ENCODE measurements around the gene DMBX1. TPM values are rescaled to one million over a fixed set of nuclear protein-coding genes. Genes with fewer than 3 reads are reported as not detected.

The DMBX1 gene
- polyA plus RNA-seq (ENCODE audit: low read depth in 6 of 6): not detected

DNA sequence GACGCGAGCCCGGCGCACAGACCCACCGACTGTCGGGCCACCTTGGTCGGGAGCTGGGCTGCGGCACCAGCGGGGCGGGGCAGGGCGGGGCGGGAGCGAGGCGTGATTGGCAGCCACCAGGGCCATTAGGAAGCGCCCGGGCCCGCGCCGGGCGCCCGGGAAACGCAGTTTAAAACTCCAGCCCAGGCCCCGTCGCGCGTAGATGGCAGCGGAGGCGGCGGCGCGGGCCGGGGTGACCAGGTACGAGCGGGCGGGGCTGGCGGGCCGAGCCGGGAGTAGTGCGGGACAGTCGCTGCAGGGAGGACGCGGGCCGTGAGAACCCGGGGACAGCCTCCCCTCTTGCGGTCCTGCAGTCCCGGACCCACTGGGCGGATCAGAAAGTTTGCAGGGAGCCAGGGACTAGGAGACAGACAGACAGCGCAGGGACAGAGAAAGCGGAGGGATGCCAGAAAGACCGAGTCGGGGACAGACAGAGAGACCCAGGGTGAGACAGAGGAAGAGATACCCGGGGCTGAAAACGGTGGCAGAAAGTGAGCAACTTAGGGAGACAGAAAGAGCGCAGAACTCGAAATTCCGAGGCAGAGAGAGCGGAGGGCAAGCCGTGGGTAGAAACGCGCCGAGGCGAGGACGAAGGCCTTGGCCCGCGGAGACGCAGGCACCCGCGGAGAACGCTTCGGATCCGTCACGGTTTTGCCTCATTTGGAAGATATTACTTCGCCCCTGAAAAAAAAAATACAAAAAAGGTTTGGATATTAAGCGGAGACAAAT is at the start of gene DMBX1:
Gene DMBX1, plus strand, starts transcription at position 199 of the 768 bp plus-strand sequence. CDS start 17,175 bp downstream, outside the sequence.
- H3K4me3 Mint-ChIP-seq: peak within 1 kb of the TSS; percentile 73 to 92 (median 86)
- H3K27ac Mint-ChIP-seq: peak within 1 kb of the TSS in 2 of 6 donors; percentile 29 to 84
- H3K4me1 Mint-ChIP-seq: peaks cover 19 to 38% (median 33%) of the 10 kb centered on the region in 3 donors
- peaks cover 61 to 95% (median 91%) of the 10 kb centered on the region in 3 donors for H3K27me3 Mint-ChIP-seq
- ATAC-seq (ENCODE audit: low read depth in 2 of 2): peak; percentile 52 to 56
- peaks cover 0 to 2% (median 0%) of the 10 kb centered on the region in 7 donors for H3K9me3 Mint-ChIP-seq
- peaks cover 0 to 8% of the 10 kb centered on the region in 2 donors for H3K36me3 Mint-ChIP-seq
- DNase-seq: no peak

DNA sequence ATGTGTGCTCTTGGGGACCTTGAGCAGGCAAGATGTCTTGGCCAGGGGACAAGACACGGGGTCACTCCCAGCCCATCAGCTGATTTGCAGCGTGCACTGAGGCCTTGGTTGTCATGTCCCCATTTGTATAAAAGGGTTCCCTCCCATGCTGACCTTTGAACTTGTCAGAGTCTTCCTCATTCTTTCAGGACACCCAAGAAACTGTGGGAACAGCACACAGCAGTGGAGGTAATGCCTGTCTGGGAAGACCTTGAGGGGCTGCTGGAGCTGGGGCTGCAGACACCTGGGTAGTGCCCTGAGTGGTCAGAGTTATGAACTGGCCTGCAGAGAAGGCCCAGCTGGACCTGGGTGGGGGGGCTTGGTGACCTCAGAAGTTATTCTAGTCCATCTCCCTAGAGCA is 49.2 kb upstream of the DMBX1 start:
- no peak for ATAC-seq (ENCODE audit: low read depth in 2 of 2)
- Mint-ChIP-seq H3K27me3 (peaks cover 14 to 50% (median 48%) of the 10 kb centered on the region in 3 donors), H3K4me3 (no peak overlapping the region), H3K36me3 (no peaks in the 10 kb centered on the region), H3K9me3 (no peaks in the 10 kb centered on the region), H3K27ac (no peak overlapping the region), H3K4me1 (peaks cover 9 to 17% (median 14%) of the 10 kb centered on the region in 3 donors)
- DNase-seq: no peak

- peak; percentile 44 for DNase-seq
- Mint-ChIP-seq H3K9me3 (no peaks in the 10 kb centered on the region), H3K4me1 (peaks cover 19 to 24% (median 19%) of the 10 kb centered on the region in 3 donors), H3K27me3 (peaks cover 29 to 59% (median 55%) of the 10 kb centered on the region in 3 donors), H3K36me3 (no peaks in the 10 kb centered on the region), H3K27ac (peak overlapping the region in 1 of 6 donors; percentile 21), H3K4me3 (peak overlapping the region in 7 of 8 donors; percentile 62 to 89 (median 80))
- peak; percentile 55 to 58 for ATAC-seq (ENCODE audit: low read depth in 2 of 2)
Measured at GRCh38 chr1:46442317-46443161, 47.1 kb upstream of the DMBX1 start.

DNA sequence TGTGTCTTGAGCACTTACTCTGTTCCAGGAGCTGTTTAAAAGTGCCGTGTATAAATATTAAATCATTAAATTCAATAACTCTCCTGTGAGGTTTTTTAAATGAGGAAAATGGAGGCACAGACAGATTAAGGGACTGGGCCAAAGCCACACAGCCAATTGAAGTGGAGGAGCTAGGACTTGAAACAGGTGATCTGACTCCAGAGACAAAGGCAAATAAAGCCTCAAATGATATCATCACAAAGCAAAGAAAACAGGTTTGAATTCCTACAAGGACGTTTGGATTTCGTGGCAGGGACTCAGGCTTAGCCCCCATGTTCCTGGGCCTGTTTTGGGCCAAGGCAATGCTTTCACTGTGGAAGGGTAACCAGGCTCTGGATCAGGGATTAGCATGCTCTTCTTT is 45.2 kb upstream of the DMBX1 start:
- peaks cover 44 to 70% (median 68%) of the 10 kb centered on the region in 3 donors for H3K27me3 Mint-ChIP-seq
- DNase-seq (no peak), ATAC-seq (ENCODE audit: low read depth in 2 of 2) (no peak)

DNA sequence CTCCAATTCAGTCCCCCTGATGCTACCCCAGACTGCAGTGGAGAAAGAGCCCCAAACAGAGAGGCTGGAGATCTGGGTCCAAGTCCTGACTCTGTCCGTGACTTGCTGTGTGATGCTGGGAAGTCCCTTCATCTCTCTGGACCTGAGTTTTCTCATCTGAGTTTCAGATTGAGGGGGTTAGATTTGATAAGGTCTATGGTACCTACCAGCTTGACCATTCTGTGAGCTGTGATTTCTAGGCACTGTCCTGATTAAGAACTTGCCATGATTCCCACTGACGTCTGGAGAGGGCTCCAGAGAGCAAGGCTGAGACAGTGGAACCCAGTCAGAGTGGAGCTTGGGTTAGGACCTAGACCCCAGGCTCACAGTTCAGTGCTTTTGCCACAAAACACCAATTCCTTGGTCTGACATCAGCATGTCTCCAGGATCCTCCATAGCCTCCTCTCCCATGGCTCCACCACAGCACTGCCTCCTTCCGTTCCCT is 43.8 kb upstream of the DMBX1 start:
- H3K9me3 Mint-ChIP-seq: peaks cover 0 to 3% (median 0%) of the 10 kb centered on the region in 7 donors
- no peak overlapping the region for H3K4me3 Mint-ChIP-seq
- H3K4me1 Mint-ChIP-seq: peaks cover 22 to 32% (median 29%) of the 10 kb centered on the region in 3 donors
- H3K27ac Mint-ChIP-seq: no peak overlapping the region
- DNase-seq (no peak), ATAC-seq (ENCODE audit: low read depth in 2 of 2) (no peak)
- no peaks in the 10 kb centered on the region for H3K36me3 Mint-ChIP-seq
- H3K27me3 Mint-ChIP-seq: peaks cover 47 to 83% (median 81%) of the 10 kb centered on the region in 3 donors

More for the DNA sequence above, 45.2 kb upstream of the DMBX1 start:
- H3K4me3 Mint-ChIP-seq: no peak overlapping the region
- H3K36me3 Mint-ChIP-seq: no peaks in the 10 kb centered on the region
- peaks cover 0 to 1% (median 0%) of the 10 kb centered on the region in 7 donors for H3K9me3 Mint-ChIP-seq
- peaks cover 22 to 32% (median 29%) of the 10 kb centered on the region in 3 donors for H3K4me1 Mint-ChIP-seq
- H3K27ac Mint-ChIP-seq: no peak overlapping the region

GRCh38 chr1:46446646-46447498 is 42.8 kb upstream of the DMBX1 start:
- H3K27ac Mint-ChIP-seq: peak overlapping the region in 1 of 6 donors; percentile 59
- DNase-seq (peak; percentile 56), ATAC-seq (ENCODE audit: low read depth in 2 of 2) (peak; percentile 47 to 66)
- H3K9me3 Mint-ChIP-seq: peaks cover 0 to 3% (median 0%) of the 10 kb centered on the region in 7 donors
- H3K36me3 Mint-ChIP-seq: no peaks in the 10 kb centered on the region
- peaks cover 22 to 32% (median 29%) of the 10 kb centered on the region in 3 donors for H3K4me1 Mint-ChIP-seq
- peaks cover 56 to 94% (median 91%) of the 10 kb centered on the region in 3 donors for H3K27me3 Mint-ChIP-seq
- peak overlapping the region in 5 of 8 donors; percentile 17 to 80 (median 53) for H3K4me3 Mint-ChIP-seq

- ATAC-seq (ENCODE audit: low read depth in 2 of 2): no peak
- Mint-ChIP-seq H3K27me3 (peaks cover 61 to 95% (median 94%) of the 10 kb centered on the region in 3 donors), H3K9me3 (peaks cover 0 to 3% (median 0%) of the 10 kb centered on the region in 7 donors), H3K4me1 (peaks cover 19 to 27% (median 24%) of the 10 kb centered on the region in 3 donors), H3K27ac (no peak overlapping the region), H3K36me3 (no peaks in the 10 kb centered on the region), H3K4me3 (peak overlapping the region in 3 of 8 donors; percentile 31 to 77 (median 68))
- no peak for DNase-seq
Measured at GRCh38 chr1:46447499-46448108, 42.0 kb upstream of the DMBX1 start.

- ATAC-seq (ENCODE audit: low read depth in 2 of 2) (no peak), DNase-seq (no peak)
- H3K27me3 Mint-ChIP-seq: peaks cover 61 to 95% (median 95%) of the 10 kb centered on the region in 3 donors
- peaks cover 14 to 20% (median 19%) of the 10 kb centered on the region in 3 donors for H3K4me1 Mint-ChIP-seq
- peaks cover 0 to 3% (median 0%) of the 10 kb centered on the region in 7 donors for H3K9me3 Mint-ChIP-seq
- no peak overlapping the region for H3K27ac Mint-ChIP-seq
- H3K36me3 Mint-ChIP-seq: no peaks in the 10 kb centered on the region
- peak overlapping the region in 7 of 8 donors; percentile 51 to 83 (median 76) for H3K4me3 Mint-ChIP-seq
Measured at GRCh38 chr1:46448109-46448911, 41.3 kb upstream of the DMBX1 start.

- DNase-seq (no peak), ATAC-seq (ENCODE audit: low read depth in 2 of 2) (no peak)
- H3K4me3 Mint-ChIP-seq: peak overlapping the region in 1 of 8 donors; percentile 53
- H3K9me3 Mint-ChIP-seq: peaks cover 0 to 3% (median 0%) of the 10 kb centered on the region in 7 donors
- no peak overlapping the region for H3K27ac Mint-ChIP-seq
- H3K36me3 Mint-ChIP-seq: no peaks in the 10 kb centered on the region
- peaks cover 59 to 100% (median 95%) of the 10 kb centered on the region in 3 donors for H3K27me3 Mint-ChIP-seq
- H3K4me1 Mint-ChIP-seq: peaks cover 12 to 19% (median 15%) of the 10 kb centered on the region in 3 donors
Measured at GRCh38 chr1:46449223-46450159, 40.1 kb upstream of the DMBX1 start.

- Mint-ChIP-seq H3K36me3 (no peaks in the 10 kb centered on the region), H3K27me3 (peaks cover 59 to 99% (median 95%) of the 10 kb centered on the region in 3 donors), H3K4me3 (no peak overlapping the region), H3K4me1 (peaks cover 12 to 19% (median 15%) of the 10 kb centered on the region in 3 donors), H3K27ac (no peak overlapping the region), H3K9me3 (peaks cover 0 to 3% (median 0%) of the 10 kb centered on the region in 7 donors)
- DNase-seq (no peak), ATAC-seq (ENCODE audit: low read depth in 2 of 2) (no peak)
Measured at GRCh38 chr1:46450160-46450517, 39.5 kb upstream of the DMBX1 start.
